SU-DHL-6 (cell line): ENCODE results near the gene KIF12.

ENCODE experiments used
- EZH2phosphoT487 ChIP-seq: fragments of 200-600 bp; sonication (generic), shearing (Covaris generic); conservative IDR thresholded peaks from 2 replicates; pipeline ENCODE4 v1.6.1; 2018; ENCODE audit warnings: mild to moderate bottlenecking, antibody characterized with exemption, low read length, moderate library complexity, mixed read lengths
- TF ChIP-seq, protein P1 (sequence below): fragments of 200-600 bp; sonication (generic); IDR thresholded peaks from one replicate; pipeline ENCODE4 v1.5.1; 2017; ENCODE audit warnings: antibody characterized with exemption, mild to moderate bottlenecking, low read length, moderate library complexity; ENCODE audit not compliant: insufficient read depth, poor library complexity, severe bottlenecking

DNA sequence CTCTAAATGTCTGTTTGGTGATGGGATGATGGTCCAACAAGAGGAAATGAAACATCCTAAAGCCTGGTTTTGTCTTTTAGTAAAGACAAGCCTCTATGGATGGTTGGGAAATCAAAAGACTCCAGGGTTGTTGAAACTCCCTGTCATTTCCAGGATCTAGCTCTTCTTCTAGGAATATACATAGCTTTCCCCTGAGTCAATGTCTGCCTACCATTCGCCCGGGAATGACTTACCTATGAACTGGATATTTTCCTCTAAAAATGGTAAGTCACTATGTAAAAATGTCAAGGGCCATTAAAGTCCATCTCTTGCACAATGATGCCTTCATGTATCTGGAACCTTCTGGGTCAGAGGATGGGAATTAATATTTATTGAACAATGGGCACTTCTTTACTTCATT, 11.1 kb upstream of the KIF12 start:
- TF ChIP-seq, protein P1, sequence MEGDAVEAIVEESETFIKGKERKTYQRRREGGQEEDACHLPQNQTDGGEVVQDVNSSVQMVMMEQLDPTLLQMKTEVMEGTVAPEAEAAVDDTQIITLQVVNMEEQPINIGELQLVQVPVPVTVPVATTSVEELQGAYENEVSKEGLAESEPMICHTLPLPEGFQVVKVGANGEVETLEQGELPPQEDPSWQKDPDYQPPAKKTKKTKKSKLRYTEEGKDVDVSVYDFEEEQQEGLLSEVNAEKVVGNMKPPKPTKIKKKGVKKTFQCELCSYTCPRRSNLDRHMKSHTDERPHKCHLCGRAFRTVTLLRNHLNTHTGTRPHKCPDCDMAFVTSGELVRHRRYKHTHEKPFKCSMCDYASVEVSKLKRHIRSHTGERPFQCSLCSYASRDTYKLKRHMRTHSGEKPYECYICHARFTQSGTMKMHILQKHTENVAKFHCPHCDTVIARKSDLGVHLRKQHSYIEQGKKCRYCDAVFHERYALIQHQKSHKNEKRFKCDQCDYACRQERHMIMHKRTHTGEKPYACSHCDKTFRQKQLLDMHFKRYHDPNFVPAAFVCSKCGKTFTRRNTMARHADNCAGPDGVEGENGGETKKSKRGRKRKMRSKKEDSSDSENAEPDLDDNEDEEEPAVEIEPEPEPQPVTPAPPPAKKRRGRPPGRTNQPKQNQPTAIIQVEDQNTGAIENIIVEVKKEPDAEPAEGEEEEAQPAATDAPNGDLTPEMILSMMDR, result no peak
- no peak for TF ChIP-seq EZH2phosphoT487
